ENCODE results near the gene CCDC122. TPM values are rescaled to one million over a fixed set of nuclear protein-coding genes. Genes with fewer than 3 reads are reported as not detected.

The CCDC122 gene
- total RNA-seq, 3 donors from 2014 or later (not counting 1 experiment from before 2014, with no cell fraction given): 1.2 to 2.1 (median 1.6) TPM

DNA sequence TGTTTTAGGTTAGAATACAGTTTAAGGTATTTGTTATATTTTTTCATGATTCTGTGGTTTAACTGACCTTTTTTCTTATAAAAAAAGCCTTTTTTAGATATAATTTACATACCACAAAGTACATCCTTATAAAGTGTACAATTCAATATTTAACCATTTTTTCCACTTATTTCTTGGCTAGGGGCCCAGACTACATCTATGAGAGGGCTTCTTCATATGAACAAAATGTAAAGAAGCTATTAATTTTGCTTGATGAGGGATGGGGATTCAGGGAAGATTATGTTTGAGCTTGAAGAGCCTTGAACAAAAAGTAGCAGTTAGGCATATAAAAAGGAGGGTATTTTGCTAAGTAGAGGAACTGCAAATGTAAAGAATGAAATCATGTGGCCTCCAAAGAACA is 2.2 kb downstream of the CCDC122 start:
- H3K27ac Mint-ChIP-seq: peak overlapping the region; percentile 83 to 97
- Histone ChIP-seq H3K9me3 (ENCODE audit: control insufficient read depth, insufficient read depth, low read length) (no peaks in the 10 kb centered on the region), H3K4me1 (ENCODE audit: control insufficient read depth, insufficient read depth, low read length) (peaks cover 12% of the 10 kb centered on the region), H3K27me3 (ENCODE audit: control insufficient read depth, insufficient read depth, low read length) (no peaks in the 10 kb centered on the region), H3K36me3 (ENCODE audit: control insufficient read depth, insufficient read depth, low read length) (no peaks in the 10 kb centered on the region), H3K27ac (ENCODE audit: low read length) (no peak overlapping the region), H3K4me3 (ENCODE audit: low read length) (no peak overlapping the region)
- no peak for ATAC-seq
- H3K9me3 Mint-ChIP-seq: no peaks in the 10 kb centered on the region
- intact Hi-C loops (cut with micrococcal nuclease): loop anchor here (5.0 kb wide), 1 partner anchor 790 kb away; no protein-coding TSS in a partner anchor
- DNase-seq: no peak
- TF ChIP-seq, protein P1, sequence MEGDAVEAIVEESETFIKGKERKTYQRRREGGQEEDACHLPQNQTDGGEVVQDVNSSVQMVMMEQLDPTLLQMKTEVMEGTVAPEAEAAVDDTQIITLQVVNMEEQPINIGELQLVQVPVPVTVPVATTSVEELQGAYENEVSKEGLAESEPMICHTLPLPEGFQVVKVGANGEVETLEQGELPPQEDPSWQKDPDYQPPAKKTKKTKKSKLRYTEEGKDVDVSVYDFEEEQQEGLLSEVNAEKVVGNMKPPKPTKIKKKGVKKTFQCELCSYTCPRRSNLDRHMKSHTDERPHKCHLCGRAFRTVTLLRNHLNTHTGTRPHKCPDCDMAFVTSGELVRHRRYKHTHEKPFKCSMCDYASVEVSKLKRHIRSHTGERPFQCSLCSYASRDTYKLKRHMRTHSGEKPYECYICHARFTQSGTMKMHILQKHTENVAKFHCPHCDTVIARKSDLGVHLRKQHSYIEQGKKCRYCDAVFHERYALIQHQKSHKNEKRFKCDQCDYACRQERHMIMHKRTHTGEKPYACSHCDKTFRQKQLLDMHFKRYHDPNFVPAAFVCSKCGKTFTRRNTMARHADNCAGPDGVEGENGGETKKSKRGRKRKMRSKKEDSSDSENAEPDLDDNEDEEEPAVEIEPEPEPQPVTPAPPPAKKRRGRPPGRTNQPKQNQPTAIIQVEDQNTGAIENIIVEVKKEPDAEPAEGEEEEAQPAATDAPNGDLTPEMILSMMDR (IDR thresholded peaks at IDR 0.05): no peak
- H3K27me3 Mint-ChIP-seq (ENCODE audit: low read depth in 2 of 2): no peaks in the 10 kb centered on the region
- peak overlapping the region; percentile 78 for H3K4me3 Mint-ChIP-seq
- H3K4me1 Mint-ChIP-seq: peaks cover 16 to 28% of the 10 kb centered on the region in 2 donors
- no peaks in the 10 kb centered on the region for H3K36me3 Mint-ChIP-seq

DNA sequence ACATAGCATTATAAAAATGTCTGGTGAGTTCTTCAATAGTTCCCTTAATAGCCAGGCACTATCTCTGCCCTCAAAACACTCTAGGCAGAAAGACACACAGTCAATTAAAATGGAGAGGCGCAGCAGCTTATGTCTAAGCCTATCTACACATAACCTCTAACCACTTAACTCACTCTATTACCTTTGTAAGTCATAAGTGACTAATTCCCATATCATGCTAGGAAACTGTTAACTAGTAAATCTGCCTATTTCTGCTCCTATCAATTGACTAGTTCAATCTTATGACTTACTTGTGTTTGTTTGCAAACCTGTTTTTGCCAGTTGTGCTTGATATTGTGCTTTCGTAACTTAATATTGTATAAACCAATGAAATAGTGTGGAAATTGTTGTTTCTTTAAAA is 3.2 kb downstream of the CCDC122 start:
- no peak for DNase-seq
- H3K4me1 ChIP-seq (ENCODE audit: control insufficient read depth, insufficient read depth, low read length): peaks cover 12% of the 10 kb centered on the region
- intact Hi-C loops (cut with micrococcal nuclease): loop anchor here (5.0 kb wide), 1 partner anchor 789 kb away; no protein-coding TSS in a partner anchor
- Mint-ChIP-seq H3K4me3 (no peak overlapping the region), H3K36me3 (no peaks in the 10 kb centered on the region), H3K27me3 (ENCODE audit: low read depth in 2 of 2) (no peaks in the 10 kb centered on the region), H3K27ac (no peak overlapping the region), H3K4me1 (peaks cover 16 to 24% of the 10 kb centered on the region in 2 donors), H3K9me3 (no peaks in the 10 kb centered on the region)
- TF ChIP-seq, protein P1 (IDR thresholded peaks at IDR 0.05): no peak
- no peak overlapping the region for H3K4me3 ChIP-seq (ENCODE audit: low read length)
- 100% methylated on average over 2 of the region's 2 CpGs for WGBS (ENCODE audit: insufficient coverage)
- ATAC-seq: no peak
- H3K27ac ChIP-seq (ENCODE audit: low read length): no peak overlapping the region
- H3K27me3 ChIP-seq (ENCODE audit: control insufficient read depth, insufficient read depth, low read length): no peaks in the 10 kb centered on the region
- no peaks in the 10 kb centered on the region for H3K9me3 ChIP-seq (ENCODE audit: control insufficient read depth, insufficient read depth, low read length)
- no peaks in the 10 kb centered on the region for H3K36me3 ChIP-seq (ENCODE audit: control insufficient read depth, insufficient read depth, low read length)

DNA sequence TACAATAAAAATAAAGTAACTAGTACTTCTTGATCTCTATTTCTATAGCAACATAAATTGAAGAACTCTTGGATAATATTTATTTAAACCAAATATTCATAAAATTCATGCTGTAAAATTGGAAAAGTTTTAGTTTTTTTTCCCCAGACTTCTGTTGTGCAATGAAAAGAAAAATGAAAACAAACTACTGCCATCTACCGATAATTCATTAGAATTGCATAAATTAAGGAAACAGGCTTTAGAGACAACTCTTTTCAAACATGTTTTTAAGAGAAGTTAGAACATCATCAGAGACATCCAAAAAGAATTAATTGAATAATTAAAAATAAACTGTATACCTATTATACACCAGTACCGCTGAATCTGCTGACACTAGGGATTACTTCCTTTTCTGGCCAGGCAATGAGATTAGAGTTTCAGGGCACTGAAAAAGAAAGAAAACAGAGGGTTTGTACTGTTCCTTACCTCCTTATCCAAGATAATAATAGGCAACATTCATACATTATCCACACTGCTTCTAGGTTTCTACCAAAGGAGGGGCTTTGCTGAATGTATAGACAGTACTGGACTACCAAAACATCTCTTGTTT is 4.9 kb downstream of the CCDC122 start:
- no peaks in the 10 kb centered on the region for H3K9me3 Mint-ChIP-seq
- H3K27ac Mint-ChIP-seq: no peak overlapping the region
- Histone ChIP-seq H3K4me1 (ENCODE audit: control insufficient read depth, insufficient read depth, low read length) (peaks cover 5% of the 10 kb centered on the region), H3K9me3 (ENCODE audit: control insufficient read depth, insufficient read depth, low read length) (no peaks in the 10 kb centered on the region), H3K36me3 (ENCODE audit: control insufficient read depth, insufficient read depth, low read length) (no peaks in the 10 kb centered on the region), H3K4me3 (ENCODE audit: low read length) (no peak overlapping the region), H3K27ac (ENCODE audit: low read length) (no peak overlapping the region), H3K27me3 (ENCODE audit: control insufficient read depth, insufficient read depth, low read length) (no peaks in the 10 kb centered on the region)
- no peaks in the 10 kb centered on the region for H3K36me3 Mint-ChIP-seq
- H3K4me1 Mint-ChIP-seq: peaks cover 8 to 17% of the 10 kb centered on the region in 2 donors
- H3K4me3 Mint-ChIP-seq: no peak overlapping the region
- no CpG with 5 or more reads among the region's 2 CpGs for WGBS (ENCODE audit: insufficient coverage)
- DNase-seq (peak in 1 of 2 donors; percentile 48), ATAC-seq (no peak)
- intact Hi-C loops (cut with micrococcal nuclease): loop anchor here (5.0 kb wide), 2 partner anchors 787 to 902 kb away; no protein-coding TSS in a partner anchor
- H3K27me3 Mint-ChIP-seq (ENCODE audit: low read depth in 2 of 2): no peaks in the 10 kb centered on the region
- TF ChIP-seq, protein P1 (IDR thresholded peaks at IDR 0.05): peak; percentile 77

DNA sequence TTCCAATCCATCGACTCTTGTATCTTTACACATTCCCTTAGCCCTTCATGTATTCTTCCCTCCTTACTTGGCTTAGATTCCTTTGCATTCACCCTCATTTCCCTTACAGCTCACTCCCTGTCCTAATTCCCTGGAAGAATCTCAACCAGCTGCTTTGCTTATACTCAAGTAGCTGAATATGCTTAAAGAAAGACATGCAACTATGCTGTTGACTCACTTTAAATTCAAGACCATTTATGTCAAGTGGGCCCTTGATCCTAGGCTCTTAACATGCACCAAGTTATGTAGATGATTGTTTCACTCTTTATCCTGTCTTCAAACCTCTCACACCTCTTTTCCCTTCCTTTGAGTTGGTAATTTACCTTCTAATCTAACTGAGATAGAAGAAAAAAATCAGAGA is 7.4 kb downstream of the CCDC122 start:
- H3K4me1 ChIP-seq (ENCODE audit: control insufficient read depth, insufficient read depth, low read length): no peaks in the 10 kb centered on the region
- no peak for DNase-seq
- H3K27me3 ChIP-seq (ENCODE audit: control insufficient read depth, insufficient read depth, low read length): no peaks in the 10 kb centered on the region
- H3K4me3 ChIP-seq (ENCODE audit: low read length): no peak overlapping the region
- no peaks in the 10 kb centered on the region for H3K9me3 Mint-ChIP-seq
- no peaks in the 10 kb centered on the region for H3K36me3 Mint-ChIP-seq
- H3K27ac Mint-ChIP-seq: no peak overlapping the region
- no peak overlapping the region for H3K27ac ChIP-seq (ENCODE audit: low read length)
- H3K36me3 ChIP-seq (ENCODE audit: control insufficient read depth, insufficient read depth, low read length): no peaks in the 10 kb centered on the region
- WGBS (ENCODE audit: insufficient coverage): 100% methylated on average over 1 of the region's 1 CpG
- H3K9me3 ChIP-seq (ENCODE audit: control insufficient read depth, insufficient read depth, low read length): no peaks in the 10 kb centered on the region
- no peaks in the 10 kb centered on the region for H3K4me1 Mint-ChIP-seq
- ATAC-seq: no peak
- intact Hi-C loops (cut with micrococcal nuclease): loop anchor here (5.0 kb wide), 1 partner anchor 900 kb away; no protein-coding TSS in a partner anchor
- H3K27me3 Mint-ChIP-seq (ENCODE audit: low read depth in 2 of 2): no peaks in the 10 kb centered on the region
- H3K4me3 Mint-ChIP-seq: no peak overlapping the region
- TF ChIP-seq, protein P1 (IDR thresholded peaks at IDR 0.05): no peak

Measured in natural killer cell (primary cell).